ENCODE results near the gene P2RX7. TPM values are rescaled to one million over a fixed set of nuclear protein-coding genes. Genes with fewer than 3 reads are reported as not detected.
"Not testable (repeated sequence)": the region's sequence is repeated elsewhere in the genome, so short reads cannot be mapped to it uniquely, and the experiment has no call there.

Gene P2RX7
- total RNA-seq, 1 donor from 2014 or later = 0.47 TPM

GRCh38 chr12:121202407-121203355 lies 70.0 kb downstream of the P2RX7 start:
- Mint-ChIP-seq H3K27ac (ENCODE audit: unreplicated experiment) (no peak overlapping the region), H3K4me3 (ENCODE audit: unreplicated experiment) (no peak overlapping the region), H3K4me1 (ENCODE audit: low read depth) (peaks cover 3% of the 10 kb centered on the region), H3K36me3 (ENCODE audit: low read depth) (no peaks in the 10 kb centered on the region), H3K9me3 (ENCODE audit: low read depth) (no peaks in the 10 kb centered on the region), H3K27me3 (ENCODE audit: low read depth) (no peaks in the 10 kb centered on the region)
- TF ChIP-seq CTCF (IDR thresholded peaks at IDR 0.05) = no peak
- DNase-seq (ENCODE audit: low spot score) = no peak

- H3K4me1 Mint-ChIP-seq (ENCODE audit: low read depth) = peaks cover 3% of the 10 kb centered on the region
- no peaks in the 10 kb centered on the region for H3K9me3 Mint-ChIP-seq (ENCODE audit: low read depth)
- H3K27ac Mint-ChIP-seq (ENCODE audit: unreplicated experiment) = no peak overlapping the region
- H3K36me3 Mint-ChIP-seq (ENCODE audit: low read depth) = no peaks in the 10 kb centered on the region
- no peak for TF ChIP-seq CTCF (IDR thresholded peaks at IDR 0.05)
- DNase-seq (ENCODE audit: low spot score) = no peak
- no peak overlapping the region for H3K4me3 Mint-ChIP-seq (ENCODE audit: unreplicated experiment)
- H3K27me3 Mint-ChIP-seq (ENCODE audit: low read depth) = no peaks in the 10 kb centered on the region
Measured at GRCh38 chr12:121203482-121203881, 70.8 kb downstream of the P2RX7 start.

- no peak for TF ChIP-seq CTCF (IDR thresholded peaks at IDR 0.05)
- DNase-seq (ENCODE audit: low spot score) = no peak
- Mint-ChIP-seq H3K4me1 (ENCODE audit: low read depth) (peaks cover 9% of the 10 kb centered on the region), H3K9me3 (ENCODE audit: low read depth) (no peaks in the 10 kb centered on the region), H3K27me3 (ENCODE audit: low read depth) (no peaks in the 10 kb centered on the region), H3K4me3 (ENCODE audit: unreplicated experiment) (no peak overlapping the region), H3K27ac (ENCODE audit: unreplicated experiment) (no peak overlapping the region), H3K36me3 (ENCODE audit: low read depth) (no peaks in the 10 kb centered on the region)
Measured at GRCh38 chr12:121205491-121205890, 72.8 kb downstream of the P2RX7 start.

GRCh38 chr12:121208571-121208970 lies 75.9 kb downstream of the P2RX7 start:
- peaks cover 16% of the 10 kb centered on the region for H3K4me1 Mint-ChIP-seq (ENCODE audit: low read depth)
- H3K36me3 Mint-ChIP-seq (ENCODE audit: low read depth); DNase-seq (ENCODE audit: low spot score); H3K27ac Mint-ChIP-seq (ENCODE audit: unreplicated experiment); H3K27me3 Mint-ChIP-seq (ENCODE audit: low read depth); H3K4me3 Mint-ChIP-seq (ENCODE audit: unreplicated experiment); H3K9me3 Mint-ChIP-seq (ENCODE audit: low read depth): not testable (repeated sequence)

- TF ChIP-seq CTCF (IDR thresholded peaks at IDR 0.05) = no peak
- no peak for DNase-seq (ENCODE audit: low spot score)
- peaks cover 18% of the 10 kb centered on the region for H3K4me1 Mint-ChIP-seq (ENCODE audit: low read depth)
- no peaks in the 10 kb centered on the region for H3K9me3 Mint-ChIP-seq (ENCODE audit: low read depth)
- H3K4me3 Mint-ChIP-seq (ENCODE audit: unreplicated experiment) = peak overlapping the region; percentile 74
- H3K27me3 Mint-ChIP-seq (ENCODE audit: low read depth) = no peaks in the 10 kb centered on the region
- H3K27ac Mint-ChIP-seq (ENCODE audit: unreplicated experiment) = peak overlapping the region; percentile 27
- H3K36me3 Mint-ChIP-seq (ENCODE audit: low read depth) = no peaks in the 10 kb centered on the region
Measured at GRCh38 chr12:121209221-121209620, 76.5 kb downstream of the P2RX7 start.

Measured in chondrocyte (in vitro differentiated cells).